ENCODE measurements around the gene KCTD7. TPM values are rescaled to one million over a fixed set of nuclear protein-coding genes. Genes with fewer than 3 reads are reported as not detected.
"Not testable (repeated sequence)": the region's sequence is repeated elsewhere in the genome, so short reads cannot be mapped to it uniquely, and the experiment has no call there.

KCTD7 gene
- 8.7 and 10.3 TPM in 2 replicates for total RNA-seq (2014; rRNA removed; shearing (Covaris generic))
- polyA plus RNA-seq (2014; cell fraction: nucleus; rRNA removed): 35.8 and 40.5 TPM in 2 replicates

GRCh38 chr7:66628361-66629221 is at the start of gene KCTD7:
TSS of gene KCTD7 (plus strand) at chr7:66628881. CDS start at chr7:66629065, 184 bp downstream.
- DNase-seq (ENCODE audit: extremely low read depth, low read depth): peak; percentile 98

GRCh38 chr7:66580380-66580779 is 48.3 kb upstream of the KCTD7 start:
- DNase-seq (ENCODE audit: extremely low read depth, low read depth): not testable (repeated sequence)

- not testable (repeated sequence) for DNase-seq (ENCODE audit: extremely low read depth, low read depth)
Observed at GRCh38 chr7:66582816-66583489, 45.7 kb upstream of the KCTD7 start.

GRCh38 chr7:66583490-66584110 is 45.1 kb upstream of the KCTD7 start:
- DNase-seq (ENCODE audit: extremely low read depth, low read depth): no peak

GRCh38 chr7:66586181-66586580 is 42.5 kb upstream of the KCTD7 start:
- DNase-seq (ENCODE audit: extremely low read depth, low read depth): no peak

- DNase-seq (ENCODE audit: extremely low read depth, low read depth): not testable (repeated sequence)
Observed at GRCh38 chr7:66588226-66588625, 40.5 kb upstream of the KCTD7 start.

- not testable (repeated sequence) for DNase-seq (ENCODE audit: extremely low read depth, low read depth)
Observed at GRCh38 chr7:66588856-66589570, 39.7 kb upstream of the KCTD7 start.

- not testable (repeated sequence) for DNase-seq (ENCODE audit: extremely low read depth, low read depth)
Observed at GRCh38 chr7:66590302-66591057, 38.2 kb upstream of the KCTD7 start.

GRCh38 chr7:66591058-66591798 is 37.5 kb upstream of the KCTD7 start:
- DNase-seq (ENCODE audit: extremely low read depth, low read depth): not testable (repeated sequence)

- peak; percentile 90 for DNase-seq (ENCODE audit: extremely low read depth, low read depth)
Observed at GRCh38 chr7:66591799-66592596, 36.7 kb upstream of the KCTD7 start.

- not testable (repeated sequence) for DNase-seq (ENCODE audit: extremely low read depth, low read depth)
Observed at GRCh38 chr7:66592597-66593146, 36.0 kb upstream of the KCTD7 start.

- not testable (repeated sequence) for DNase-seq (ENCODE audit: extremely low read depth, low read depth)
Observed at GRCh38 chr7:66594082-66594481, 34.6 kb upstream of the KCTD7 start.

- no peak for DNase-seq (ENCODE audit: extremely low read depth, low read depth)
Observed at GRCh38 chr7:66597461-66597860, 31.2 kb upstream of the KCTD7 start.

- no peak for DNase-seq (ENCODE audit: extremely low read depth, low read depth)
Observed at GRCh38 chr7:66602159-66602558, 26.5 kb upstream of the KCTD7 start.

GRCh38 chr7:66604198-66604597 is 24.5 kb upstream of the KCTD7 start:
- DNase-seq (ENCODE audit: extremely low read depth, low read depth): no peak

GRCh38 chr7:66606540-66607291 is 22.0 kb upstream of the KCTD7 start:
- not testable (repeated sequence) for DNase-seq (ENCODE audit: extremely low read depth, low read depth)

- no peak for DNase-seq (ENCODE audit: extremely low read depth, low read depth)
Observed at GRCh38 chr7:66609176-66609575, 19.5 kb upstream of the KCTD7 start.

Measured in NCI-H460 (cell line).